GM18861 (cell line): Measurements from ENCODE around the gene ANKLE2.
"Not testable (repeated sequence)": the region's sequence is repeated elsewhere in the genome, so short reads cannot be mapped to it uniquely, and the experiment has no call there.

Source experiments
- ATAC-seq: cut with Tn5 transposase; IDR thresholded peaks from one replicate; pipeline ENCODE4 v1.9.1; 2021; ENCODE audit not compliant: unreplicated experiment

ANKLE2 gene

DNA sequence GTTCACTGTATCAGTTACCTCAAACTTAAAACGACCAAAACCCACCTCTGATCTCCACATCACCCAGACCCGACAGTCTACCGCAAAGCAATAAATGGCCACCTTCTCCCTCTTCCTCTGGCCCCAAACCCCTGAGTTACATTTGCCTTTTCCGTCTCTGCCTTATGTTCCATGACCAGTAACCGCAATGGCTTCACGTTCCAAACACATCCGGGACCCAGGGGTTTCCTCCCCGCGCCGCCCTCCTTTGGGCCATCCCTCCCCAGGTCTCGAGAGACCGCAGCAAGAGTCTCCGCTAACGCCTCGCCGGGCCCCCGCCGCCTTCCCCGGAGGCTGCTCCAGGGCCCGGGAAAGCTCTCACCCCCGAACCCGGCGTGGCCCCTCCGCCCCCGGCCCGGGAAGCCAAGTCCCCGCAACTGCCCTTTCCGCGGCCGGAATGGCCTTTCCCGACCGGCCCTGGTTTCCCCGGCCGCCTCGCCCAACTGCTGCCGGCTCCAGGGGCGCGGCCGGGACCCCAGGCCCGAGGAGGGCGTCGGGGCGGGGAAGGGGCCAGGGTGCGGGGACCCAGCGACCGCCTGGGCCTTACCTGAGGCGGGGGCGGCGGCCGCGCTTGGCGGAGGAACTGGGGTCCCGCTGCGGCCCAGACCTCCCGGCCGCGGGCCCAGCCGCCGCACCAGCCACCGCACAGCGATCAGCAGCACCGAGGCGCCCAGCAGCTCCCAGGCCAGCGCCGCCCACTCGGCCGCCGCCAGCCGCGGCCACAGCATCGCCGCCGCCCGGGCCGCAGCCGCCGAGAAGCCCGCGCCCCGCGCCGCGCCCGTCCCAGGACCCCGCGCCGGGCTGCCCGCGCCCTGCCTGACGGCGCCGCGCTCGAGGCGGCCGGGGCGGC is at the start of gene ANKLE2:
Gene ANKLE2, minus strand, starts transcription at position 801 of the 889 bp plus-strand sequence. Its CDS starts 34 bp downstream, at position 767.
- no peak for ATAC-seq

DNA sequence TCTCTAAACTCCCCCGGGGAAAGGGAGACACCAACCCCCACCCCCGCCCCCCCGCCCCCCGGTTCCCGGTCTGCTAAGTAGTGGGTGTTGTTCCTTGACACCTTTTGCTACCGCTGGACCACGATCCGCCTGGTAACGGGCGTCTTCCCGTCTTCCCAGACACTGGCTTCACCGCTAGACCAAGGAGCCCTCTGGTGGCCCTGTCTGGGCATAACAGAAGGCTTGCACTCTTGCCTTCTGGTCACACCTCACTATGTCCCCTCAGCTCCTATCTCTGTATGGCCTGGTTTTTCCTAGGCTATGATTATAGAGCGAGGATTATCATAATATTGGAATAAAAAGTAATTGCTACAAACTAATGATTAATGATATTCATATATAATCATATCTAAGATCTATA is 47.8 kb upstream of the ANKLE2 start:
- not testable (repeated sequence) for ATAC-seq

DNA sequence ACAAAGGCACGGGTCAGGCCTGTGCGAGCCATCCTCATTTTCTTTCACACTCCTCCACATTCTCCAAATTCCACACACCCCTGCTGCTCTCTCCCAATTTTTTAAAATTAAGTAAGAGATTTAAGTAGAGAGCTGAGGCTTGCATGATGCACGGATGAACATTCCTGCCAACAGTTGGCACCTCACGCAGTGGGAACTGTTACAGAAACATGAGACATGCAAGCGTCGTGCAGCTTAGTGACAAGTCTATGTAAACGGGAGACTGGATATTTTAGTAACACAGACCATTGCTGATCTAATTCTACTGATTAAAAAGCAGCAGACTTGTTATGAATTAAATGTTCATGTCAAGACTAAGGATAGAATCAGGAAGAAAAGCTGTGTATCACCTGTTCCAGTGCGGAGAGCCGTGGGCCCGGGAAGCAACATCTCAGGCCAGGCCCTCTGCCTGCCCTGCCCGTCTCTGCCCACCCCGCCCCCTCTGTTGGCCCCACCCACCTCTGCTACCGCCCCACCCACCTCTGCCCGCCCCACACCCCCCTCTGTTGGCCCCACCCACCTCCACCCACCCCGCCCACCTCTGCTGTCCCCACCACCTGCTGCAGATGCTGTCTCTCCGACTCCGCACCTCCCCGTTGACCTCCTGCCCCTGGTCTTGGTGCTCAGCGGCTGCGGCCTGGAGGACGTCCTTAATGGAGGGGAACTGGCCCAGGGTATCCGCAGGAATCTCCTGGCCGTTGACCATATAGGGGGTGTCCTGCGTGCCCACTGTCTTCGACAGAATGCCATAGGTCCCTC is 45.9 kb upstream of the ANKLE2 start:
- no peak for ATAC-seq

- ATAC-seq = no peak
These were observed 45.2 kb upstream of the ANKLE2 start for GRCh38 chr12:132806857-132807256.

DNA sequence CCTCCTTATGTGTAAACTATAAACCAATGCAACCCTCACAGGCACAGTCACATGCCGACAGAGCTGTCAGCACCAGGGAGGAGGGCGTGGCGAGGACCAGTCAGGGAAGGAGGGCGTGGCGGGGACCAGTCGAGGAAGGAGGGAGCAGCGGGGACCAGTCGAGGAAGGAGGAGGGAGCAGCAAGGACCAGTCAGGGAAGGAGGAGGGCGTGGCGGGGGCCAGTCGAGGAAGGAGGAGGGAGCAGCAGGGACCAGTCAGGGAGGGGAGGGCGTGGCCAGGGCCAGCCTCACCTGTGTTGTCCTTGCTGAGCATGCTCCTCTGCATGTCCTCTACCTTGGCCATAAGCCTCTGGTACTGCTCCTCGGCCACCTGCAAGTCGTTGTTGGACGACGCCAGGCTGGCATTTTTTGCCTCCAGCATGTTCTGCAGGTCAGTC is 42.8 kb upstream of the ANKLE2 start:
- no peak for ATAC-seq

- ATAC-seq = no peak
These were observed 42.3 kb upstream of the ANKLE2 start for GRCh38 chr12:132803888-132804287.

DNA sequence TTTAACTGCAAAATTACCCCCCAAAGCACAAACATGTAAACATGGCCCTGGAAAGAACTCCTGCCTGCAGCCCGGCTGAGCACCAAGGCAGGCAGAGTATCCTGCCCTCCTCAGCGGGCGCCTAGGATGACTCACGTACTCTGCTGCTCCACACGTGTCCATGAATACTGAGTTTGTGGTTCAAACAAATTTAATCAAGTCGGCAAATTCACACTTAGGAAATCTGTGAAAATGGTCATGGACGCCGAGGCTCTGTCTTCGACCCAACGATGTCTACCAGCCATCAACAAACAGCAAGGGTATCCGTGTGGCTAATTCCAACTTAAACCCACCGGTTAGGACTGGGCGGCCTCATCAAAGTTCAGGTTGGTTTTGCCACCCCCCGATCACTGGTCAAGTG is 41.5 kb upstream of the ANKLE2 start:
- ATAC-seq = no peak

DNA sequence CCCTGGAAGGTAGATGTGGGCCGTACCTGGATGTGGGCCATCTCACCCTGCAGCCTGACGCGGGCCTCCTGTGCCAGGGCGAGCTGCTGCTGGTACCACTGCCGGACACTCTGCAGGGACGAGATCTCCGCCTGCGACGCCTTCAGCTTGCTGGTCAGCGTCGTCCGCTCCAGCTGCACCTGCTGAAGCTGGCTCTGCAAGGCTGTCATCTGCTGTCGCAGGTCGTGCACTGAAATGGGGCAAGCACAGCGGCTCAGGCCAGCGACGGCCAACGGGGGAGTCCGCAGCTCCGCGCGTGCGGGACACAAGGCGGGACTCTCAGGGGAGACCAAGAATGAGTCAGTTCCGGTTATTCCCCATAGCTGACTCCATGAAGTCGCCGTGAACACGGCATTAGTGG is 40.1 kb upstream of the ANKLE2 start:
- no peak for ATAC-seq

- ATAC-seq = no peak
These were observed 37.2 kb upstream of the ANKLE2 start for GRCh38 chr12:132798836-132799235.

- no peak for ATAC-seq
These were observed 36.4 kb upstream of the ANKLE2 start for GRCh38 chr12:132797820-132798570.

GRCh38 chr12:132795847-132796246 is 34.2 kb upstream of the ANKLE2 start:
- ATAC-seq = no peak

DNA sequence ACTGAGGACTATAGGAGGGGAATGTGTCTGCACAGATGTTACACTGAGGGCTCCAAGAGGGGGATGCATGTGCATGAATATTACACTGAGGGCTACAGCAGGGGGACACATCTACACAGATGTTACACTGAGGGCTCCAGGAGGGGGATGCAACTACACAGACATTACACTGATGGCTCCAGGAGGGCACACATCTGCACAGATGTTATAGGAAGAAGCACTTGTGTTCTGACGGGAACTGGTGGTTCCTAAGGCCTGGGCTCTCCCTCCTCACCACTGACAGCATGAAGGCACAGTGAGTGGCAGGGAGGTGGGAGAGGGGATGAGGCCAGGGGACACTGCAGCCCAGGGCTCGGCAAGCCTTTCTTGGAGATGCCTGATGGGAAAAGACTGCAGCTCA is 30.3 kb upstream of the ANKLE2 start:
- not testable (repeated sequence) for ATAC-seq

DNA sequence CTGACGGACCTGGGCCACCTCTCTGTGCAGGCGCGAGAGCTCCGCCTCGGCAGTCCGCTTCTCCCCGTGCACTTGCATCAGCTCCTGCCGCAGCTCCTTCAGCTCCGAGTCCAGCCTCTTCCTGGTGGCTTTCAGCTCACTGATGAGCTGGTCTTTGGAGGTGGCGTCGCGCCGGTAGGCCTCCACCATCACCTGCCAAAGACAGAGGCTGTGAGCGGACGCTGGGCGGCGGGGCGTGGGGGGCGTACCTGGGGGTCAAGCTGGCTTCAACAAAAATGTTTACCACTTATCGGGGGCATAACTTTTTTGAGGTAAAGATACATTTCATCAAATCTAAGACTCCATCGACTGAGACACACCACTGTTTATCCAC is 27.5 kb upstream of the ANKLE2 start:
- no peak for ATAC-seq

DNA sequence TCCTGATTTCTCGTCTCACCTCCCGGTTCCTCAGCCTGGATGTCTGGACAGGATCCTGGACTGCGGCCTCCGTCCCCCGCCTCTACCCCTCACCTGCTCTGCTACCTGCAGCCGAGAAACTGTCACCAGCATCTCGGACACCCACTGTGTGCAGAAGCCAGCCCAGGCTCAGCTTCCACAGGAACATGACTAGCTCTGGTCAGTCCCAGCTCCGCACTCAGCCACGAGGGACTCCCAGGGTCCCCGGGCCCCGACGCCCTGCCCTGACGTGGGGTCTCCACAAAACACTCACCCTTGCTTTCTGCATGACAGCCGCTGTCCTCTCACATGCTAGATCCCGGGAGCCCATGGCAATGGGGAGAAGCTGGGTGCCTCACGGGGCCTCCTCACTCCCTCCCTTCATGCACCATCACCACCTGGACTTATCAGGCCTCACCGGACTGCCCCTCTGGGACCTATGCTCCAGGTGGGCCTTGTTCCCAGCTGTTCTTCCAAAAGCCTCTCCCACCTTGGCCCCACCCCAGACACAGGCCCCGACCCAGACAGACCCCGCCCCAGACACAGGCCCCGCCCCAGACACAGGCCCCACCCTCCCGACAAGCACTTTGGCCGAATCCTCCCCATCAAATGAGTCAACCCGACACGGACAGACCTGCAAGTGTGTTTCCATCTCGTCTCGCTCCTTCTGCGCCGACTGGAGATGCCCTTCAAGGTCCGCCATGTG is 26.9 kb upstream of the ANKLE2 start:
- ATAC-seq = no peak

- ATAC-seq = no peak
These were observed 26.2 kb upstream of the ANKLE2 start for GRCh38 chr12:132787877-132788276.

- ATAC-seq = no peak
These were observed 24.6 kb upstream of the ANKLE2 start for GRCh38 chr12:132786192-132786591.

DNA sequence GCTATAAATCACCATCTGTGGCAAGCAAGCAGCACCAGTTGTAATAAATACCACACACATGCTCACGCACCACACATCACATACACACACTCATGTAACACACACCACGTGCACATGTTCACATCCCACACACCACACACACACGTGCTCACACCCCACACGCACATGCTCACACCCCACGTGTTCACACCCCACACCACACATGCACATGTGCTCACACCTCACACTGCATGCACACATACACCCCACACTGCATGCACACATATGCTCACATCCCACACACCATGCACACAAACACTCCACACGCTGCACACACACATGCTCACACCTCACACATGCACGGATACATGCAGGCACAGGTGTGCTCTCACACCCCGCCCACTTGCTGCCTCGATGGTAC is 22.9 kb upstream of the ANKLE2 start:
- ATAC-seq = no peak

- no peak for ATAC-seq
These were observed 22.4 kb upstream of the ANKLE2 start for GRCh38 chr12:132783917-132784531.

- no peak for ATAC-seq
These were observed 20.3 kb upstream of the ANKLE2 start for GRCh38 chr12:132781938-132782337.

GRCh38 chr12:132779781-132780353 is 18.2 kb upstream of the ANKLE2 start:
- no peak for ATAC-seq
